Activated CD4-positive, alpha-beta T cell treated with anti-CD3 and anti-CD28 coated beads for 4 hours (primary cell): ENCODE data around the gene HTT.
"Not testable (repeated sequence)": the region's sequence is repeated elsewhere in the genome, so short reads cannot be mapped to it uniquely, and the experiment has no call there.

Experiments
- DNase-seq, 2 donors: peaks; one replicate each; pipeline ENCODE4 v3.0.0-alpha.2; 2020

Gene HTT

GRCh38 chr4:3085948-3086670 lies 11.6 kb downstream of the HTT start:
- no peak for DNase-seq

- DNase-seq = no peak
These were observed 12.8 kb downstream of the HTT start for GRCh38 chr4:3087115-3087797.

DNA sequence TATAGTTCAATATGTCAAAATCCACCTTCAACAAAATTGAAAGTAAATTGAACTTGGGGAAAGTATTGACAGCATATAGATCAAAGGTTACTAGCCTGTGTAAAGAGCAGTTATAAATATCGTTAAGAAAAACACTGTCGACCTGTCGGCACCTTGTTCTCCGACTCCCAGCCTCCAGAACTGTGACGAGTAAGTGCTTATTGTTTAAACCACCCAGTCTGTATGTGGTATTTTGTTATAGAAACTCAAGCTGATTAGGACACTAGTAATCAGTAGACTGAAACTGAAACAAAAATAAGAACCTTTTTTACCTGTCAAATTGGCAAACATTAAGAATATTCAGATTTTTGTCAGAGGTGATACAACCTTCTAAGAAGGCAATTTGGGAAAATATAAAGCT lies 17.0 kb downstream of the HTT start:
- DNase-seq = no peak

GRCh38 chr4:3094701-3095100 lies 20.2 kb downstream of the HTT start:
- DNase-seq = not testable (repeated sequence)

DNA sequence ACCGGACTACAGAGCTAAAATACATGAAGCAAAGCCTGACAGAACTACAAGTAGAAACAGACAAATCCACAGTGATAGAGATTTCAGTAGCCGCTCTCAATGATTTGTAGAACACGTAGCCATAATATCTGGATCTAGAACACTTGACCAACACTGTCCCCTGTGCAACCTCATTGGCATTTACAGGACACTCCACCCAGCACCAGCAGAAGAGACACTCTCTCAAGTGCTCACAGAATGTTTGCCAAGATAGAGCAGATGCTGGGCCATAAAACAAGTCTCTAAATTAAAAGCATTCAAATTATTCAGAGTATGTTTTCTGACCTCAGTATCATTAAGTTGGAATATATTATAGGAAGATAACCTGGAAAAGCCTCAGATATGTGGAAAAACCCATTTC lies 21.7 kb downstream of the HTT start:
- DNase-seq = no peak

DNA sequence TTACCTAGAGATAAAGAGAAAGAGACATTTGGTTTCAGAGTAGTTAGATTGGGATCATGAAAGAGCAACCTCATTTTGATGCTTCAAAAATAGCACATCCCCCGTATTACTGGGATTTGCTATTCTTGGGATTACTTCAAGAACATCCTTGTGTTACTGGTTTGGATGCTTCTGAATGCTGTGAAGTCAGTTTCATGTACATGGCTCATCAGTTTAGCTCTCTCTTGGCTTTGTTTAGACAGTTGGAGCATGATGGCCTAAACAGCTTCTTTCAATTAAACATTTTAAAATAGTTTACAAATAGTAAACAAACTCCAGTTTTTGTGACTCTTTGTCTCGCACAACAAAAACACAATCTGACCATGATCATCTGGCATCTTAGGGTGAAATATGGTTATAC lies 23.9 kb downstream of the HTT start:
- DNase-seq = no peak

- DNase-seq = peak; percentile 86 to 93
These were observed 32.1 kb downstream of the HTT start for GRCh38 chr4:3106339-3107186.

DNA sequence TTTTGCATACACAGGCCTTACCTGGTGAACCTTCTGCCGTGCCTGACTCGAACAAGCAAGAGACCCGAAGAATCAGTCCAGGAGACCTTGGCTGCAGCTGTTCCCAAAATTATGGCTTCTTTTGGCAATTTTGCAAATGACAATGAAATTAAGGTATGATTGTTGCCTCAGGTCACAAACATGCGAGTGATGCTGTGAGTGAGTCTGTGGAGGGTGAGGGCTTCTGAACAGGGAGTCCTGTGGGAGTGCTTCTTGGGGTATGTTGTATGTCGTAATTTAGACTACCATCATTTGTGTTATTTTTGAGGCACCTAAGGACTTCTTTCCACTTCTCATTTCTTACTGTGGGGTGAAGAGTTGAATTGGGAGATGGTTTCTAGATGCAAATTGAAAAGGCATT lies 32.8 kb downstream of the HTT start:
- DNase-seq = no peak

- no peak for DNase-seq
These were observed 33.2 kb downstream of the HTT start for GRCh38 chr4:3107691-3108121.

- no peak for DNase-seq
These were observed 33.7 kb downstream of the HTT start for GRCh38 chr4:3108211-3108610.

DNA sequence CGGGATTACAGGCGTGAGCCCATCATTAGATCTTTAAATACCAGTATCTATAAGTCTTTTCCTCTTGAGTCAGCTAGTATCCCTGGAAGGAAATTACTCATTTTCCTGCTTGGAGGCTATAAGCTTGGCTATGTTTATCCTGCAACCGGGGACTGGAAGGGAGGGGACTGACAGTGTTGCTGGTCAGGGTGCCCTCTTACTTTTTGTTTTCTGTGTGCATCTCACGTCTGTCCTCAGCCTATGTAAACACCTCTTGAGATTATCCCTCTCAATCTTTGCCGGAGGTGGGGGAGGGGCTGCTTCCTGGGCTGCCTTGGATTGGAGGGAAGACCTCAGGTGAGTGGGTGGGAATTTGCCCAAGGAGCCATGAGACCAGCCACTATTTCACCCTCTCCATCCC lies 37.0 kb downstream of the HTT start:
- no peak for DNase-seq

- DNase-seq = no peak
These were observed 37.7 kb downstream of the HTT start for GRCh38 chr4:3112201-3112600.

GRCh38 chr4:3112609-3113469 lies 38.4 kb downstream of the HTT start:
- no peak for DNase-seq

GRCh38 chr4:3114377-3114776 lies 39.9 kb downstream of the HTT start:
- DNase-seq = no peak

DNA sequence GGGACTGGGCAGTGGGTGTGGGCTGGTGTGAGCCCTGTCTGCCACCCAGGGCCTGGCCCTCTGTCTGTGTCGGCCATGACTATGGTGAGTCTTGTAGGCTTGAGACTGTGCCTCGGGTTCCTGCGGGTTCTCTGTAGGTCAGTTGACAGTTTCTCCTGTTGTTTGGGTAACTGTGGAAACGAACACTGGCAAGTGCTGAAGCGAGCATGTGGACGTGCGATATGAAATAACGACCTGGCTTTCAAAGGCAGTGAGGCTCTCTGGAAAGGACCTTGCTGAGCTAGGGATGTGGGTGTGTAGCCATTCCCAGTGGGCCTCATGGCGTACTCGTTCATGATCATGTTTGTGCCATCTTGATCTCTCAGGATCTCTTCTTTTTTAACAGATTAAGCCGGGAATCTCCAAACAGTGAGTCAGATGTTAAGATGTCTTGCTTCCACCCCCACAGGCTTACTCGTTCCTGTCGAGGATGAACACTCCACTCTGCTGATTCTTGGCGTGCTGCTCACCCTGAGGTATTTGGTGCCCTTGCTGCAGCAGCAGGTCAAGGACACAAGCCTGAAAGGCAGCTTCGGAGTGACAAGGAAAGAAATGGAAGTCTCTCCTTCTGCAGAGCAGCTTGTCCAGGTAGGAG lies 41.3 kb downstream of the HTT start:
- no peak for DNase-seq

DNA sequence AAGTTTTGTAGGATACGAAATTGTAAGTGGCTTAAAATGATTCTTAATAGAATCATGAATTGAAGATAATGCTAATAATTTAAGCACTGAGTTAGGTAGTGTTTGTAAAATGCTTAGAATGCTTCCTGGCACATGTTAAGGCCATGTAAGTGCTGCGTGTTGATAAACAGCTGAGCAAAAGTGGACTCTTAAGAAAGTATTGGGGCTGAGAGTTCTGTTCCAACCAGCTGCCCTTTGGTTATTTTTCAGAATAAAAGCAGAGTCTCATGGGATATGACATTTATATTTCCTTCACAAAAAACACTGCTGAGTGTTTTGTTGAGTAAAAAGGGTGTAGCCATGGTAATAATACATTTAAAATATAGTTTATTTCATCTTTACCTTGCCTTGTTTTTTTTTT lies 42.5 kb downstream of the HTT start:
- no peak for DNase-seq

GRCh38 chr4:3118312-3118711 lies 43.8 kb downstream of the HTT start:
- no peak for DNase-seq

DNA sequence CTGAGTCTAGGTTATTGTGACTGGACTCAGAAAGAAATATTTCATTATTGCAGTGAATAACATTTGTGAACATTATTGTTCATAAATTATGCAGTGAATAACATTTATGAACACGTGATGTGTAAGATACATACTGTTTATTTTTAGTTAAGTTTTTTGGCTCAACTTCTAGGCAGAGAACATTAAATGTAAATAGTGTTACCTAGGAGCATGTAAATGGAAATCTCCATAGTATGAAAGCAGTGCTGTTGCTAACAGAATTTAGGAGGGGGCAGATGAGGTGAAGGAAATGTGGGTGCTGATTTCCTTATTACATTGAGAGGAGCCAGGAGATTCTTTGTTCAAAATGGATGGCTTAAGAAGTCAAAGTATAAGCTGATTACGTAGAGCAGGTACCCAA lies 45.0 kb downstream of the HTT start:
- DNase-seq = no peak

DNA sequence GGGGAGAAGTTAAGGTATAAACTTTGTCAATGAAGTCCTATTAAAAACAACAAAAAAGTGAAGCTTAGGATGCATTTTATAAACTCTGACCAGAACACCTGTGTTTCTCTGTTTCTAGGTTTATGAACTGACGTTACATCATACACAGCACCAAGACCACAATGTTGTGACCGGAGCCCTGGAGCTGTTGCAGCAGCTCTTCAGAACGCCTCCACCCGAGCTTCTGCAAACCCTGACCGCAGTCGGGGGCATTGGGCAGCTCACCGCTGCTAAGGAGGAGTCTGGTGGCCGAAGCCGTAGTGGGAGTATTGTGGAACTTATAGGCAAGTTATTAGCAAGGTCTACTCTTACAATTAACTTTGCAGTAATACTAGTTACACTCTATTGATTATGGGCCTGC lies 46.6 kb downstream of the HTT start:
- no peak for DNase-seq

DNA sequence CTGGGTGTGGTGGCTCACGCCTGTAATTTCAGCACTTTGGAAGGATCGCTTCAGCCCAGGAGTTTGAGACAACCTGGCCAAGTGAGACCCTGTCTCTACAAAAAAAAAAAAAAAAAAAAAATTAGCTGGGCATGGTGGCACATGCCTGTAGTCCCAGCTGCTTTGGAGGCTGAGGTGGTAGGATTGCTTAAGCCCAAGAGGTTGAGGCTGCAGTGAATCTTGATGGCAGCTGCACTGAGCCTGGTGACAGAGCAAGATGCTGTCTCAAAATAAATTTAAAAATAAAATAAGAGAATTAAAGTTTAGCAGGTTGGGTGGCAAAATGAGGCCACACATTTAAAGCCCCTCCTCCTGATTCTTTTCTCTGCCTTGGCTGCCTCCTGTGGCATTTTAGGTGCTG lies 47.1 kb downstream of the HTT start:
- DNase-seq = no peak

DNA sequence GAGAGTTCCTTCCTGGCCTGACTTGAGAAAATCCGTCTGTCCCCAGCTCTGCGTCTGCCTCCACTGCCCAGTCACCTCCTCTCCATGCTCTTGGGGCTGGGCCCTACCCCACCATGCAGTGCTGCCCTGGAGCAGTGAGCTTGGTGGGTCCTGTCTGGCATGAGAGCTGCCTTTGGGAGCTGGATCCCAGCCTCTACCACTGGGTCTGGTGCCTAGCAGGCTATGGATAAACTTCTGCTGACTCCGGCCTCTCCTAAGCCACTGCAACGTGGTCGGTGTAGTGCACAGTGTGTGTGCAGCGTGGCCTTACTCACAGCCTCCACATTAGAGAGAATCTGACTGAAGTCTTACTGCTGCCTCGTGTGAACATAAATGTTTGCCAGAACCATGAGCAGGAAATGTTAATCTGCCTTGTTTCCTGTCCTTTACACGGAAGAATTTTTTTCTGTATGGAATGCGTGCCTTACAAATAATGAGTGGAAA lies 47.6 kb downstream of the HTT start:
- DNase-seq = no peak

GRCh38 chr4:3123181-3123671 lies 48.7 kb downstream of the HTT start:
- no peak for DNase-seq
